ENCODE data around the gene ANXA11.
"Not testable (repeated sequence)": the region's sequence is repeated elsewhere in the genome, so short reads cannot be mapped to it uniquely, and the experiment has no call there.

The ANXA11 gene

GRCh38 chr10:80148166-80148805 lies 57.1 kb downstream of the ANXA11 start:
- no peak for DNase-seq (ENCODE audit: low read depth, low spot score)
- ChIA-PET POLR2A (no interaction called here), CTCF (interaction anchor here (2.3 kb wide), 1 partner anchor 74 kb away, joined by 9 read pairs; no protein-coding TSS in a partner anchor)
- TF ChIP-seq, protein P1, sequence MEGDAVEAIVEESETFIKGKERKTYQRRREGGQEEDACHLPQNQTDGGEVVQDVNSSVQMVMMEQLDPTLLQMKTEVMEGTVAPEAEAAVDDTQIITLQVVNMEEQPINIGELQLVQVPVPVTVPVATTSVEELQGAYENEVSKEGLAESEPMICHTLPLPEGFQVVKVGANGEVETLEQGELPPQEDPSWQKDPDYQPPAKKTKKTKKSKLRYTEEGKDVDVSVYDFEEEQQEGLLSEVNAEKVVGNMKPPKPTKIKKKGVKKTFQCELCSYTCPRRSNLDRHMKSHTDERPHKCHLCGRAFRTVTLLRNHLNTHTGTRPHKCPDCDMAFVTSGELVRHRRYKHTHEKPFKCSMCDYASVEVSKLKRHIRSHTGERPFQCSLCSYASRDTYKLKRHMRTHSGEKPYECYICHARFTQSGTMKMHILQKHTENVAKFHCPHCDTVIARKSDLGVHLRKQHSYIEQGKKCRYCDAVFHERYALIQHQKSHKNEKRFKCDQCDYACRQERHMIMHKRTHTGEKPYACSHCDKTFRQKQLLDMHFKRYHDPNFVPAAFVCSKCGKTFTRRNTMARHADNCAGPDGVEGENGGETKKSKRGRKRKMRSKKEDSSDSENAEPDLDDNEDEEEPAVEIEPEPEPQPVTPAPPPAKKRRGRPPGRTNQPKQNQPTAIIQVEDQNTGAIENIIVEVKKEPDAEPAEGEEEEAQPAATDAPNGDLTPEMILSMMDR (IDR thresholded peaks at IDR 0.05; ENCODE audit: insufficient read depth, low read length, missing control alignments) = no peak
- no peak overlapping the region for H3K4me3 ChIP-seq (ENCODE audit: low read depth, low read length)

- TF ChIP-seq, protein P1 (IDR thresholded peaks at IDR 0.05; ENCODE audit: insufficient read depth, low read length, missing control alignments) = no peak
- POLR2A ChIA-PET = interaction anchor here (0.7 kb wide), 1 partner anchor 85 kb away, joined by 4 read pairs; no protein-coding TSS in a partner anchor
- CTCF ChIA-PET = interaction anchor here (1.1 to 6.4 kb wide), 5 partner anchors 9 to 75 kb away, joined by 3 to 122 read pairs (median 5); no protein-coding TSS in a partner anchor
- DNase-seq (ENCODE audit: low read depth, low spot score) = no peak
- H3K4me3 ChIP-seq (ENCODE audit: low read depth, low read length) = no peak overlapping the region
Measured at GRCh38 chr10:80146918-80147317, 58.4 kb downstream of the ANXA11 start.

- POLR2A ChIA-PET; DNase-seq (ENCODE audit: low read depth, low spot score); H3K4me3 ChIP-seq (ENCODE audit: low read depth, low read length): not testable (repeated sequence)
- CTCF ChIA-PET = interaction anchor here (0.6 to 6.4 kb wide), 10 partner anchors 8 to 106 kb away, joined by 3 to 122 read pairs (median 5); no protein-coding TSS in a partner anchor
Measured at GRCh38 chr10:80145406-80146308, 59.7 kb downstream of the ANXA11 start.

DNA sequence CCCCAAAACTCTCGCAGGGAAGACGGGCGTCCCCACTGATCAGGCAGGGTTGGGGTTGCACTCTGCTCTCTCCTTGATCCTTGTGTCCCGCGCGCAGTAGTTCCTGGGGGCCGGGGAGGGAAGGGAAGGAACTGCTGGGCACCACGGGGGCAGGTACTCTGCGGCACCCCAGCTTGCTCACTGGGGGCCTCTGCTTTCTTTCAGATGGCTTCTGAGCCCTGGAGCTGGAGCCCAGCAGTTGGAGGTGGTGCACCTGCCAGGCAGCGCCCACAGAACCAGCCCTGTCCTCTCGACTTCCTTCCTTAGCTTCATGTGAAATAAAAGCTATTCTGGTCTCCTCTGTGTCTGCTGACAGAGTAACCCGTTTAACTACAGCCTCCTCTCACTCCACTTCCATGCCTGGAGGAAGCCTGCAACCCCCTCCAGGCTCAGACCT lies 60.6 kb downstream of the ANXA11 start:
- CTCF ChIA-PET = interaction anchor here (0.6 to 6.4 kb wide), 20 partner anchors 8 to 116 kb away, joined by 3 to 122 read pairs (median 6); partner anchors contain the start of gene TMEM254
- no peak overlapping the region for H3K4me3 ChIP-seq (ENCODE audit: low read depth, low read length)
- no peak for DNase-seq (ENCODE audit: low read depth, low spot score)
- POLR2A ChIA-PET = no interaction called here
- TF ChIP-seq, protein P1 (IDR thresholded peaks at IDR 0.05; ENCODE audit: insufficient read depth, low read length, missing control alignments) = no peak

- TF ChIP-seq, protein P1 (IDR thresholded peaks at IDR 0.05; ENCODE audit: insufficient read depth, low read length, missing control alignments) = no peak
- DNase-seq (ENCODE audit: low read depth, low spot score) = no peak
- CTCF ChIA-PET = interaction anchor here (0.6 to 6.4 kb wide), 30 partner anchors 9 to 537 kb away, joined by 3 to 122 read pairs (median 5); partner anchors contain the start of genes PLAC9 and TMEM254
- POLR2A ChIA-PET = interaction anchor here (0.8 to 1.0 kb wide), 3 partner anchors 60 to 78 kb away, joined by 3 to 5 read pairs (median 4); no protein-coding TSS in a partner anchor
- H3K4me3 ChIP-seq (ENCODE audit: low read depth, low read length) = no peak overlapping the region; the same call in 1 of the 2 replicates
Measured at GRCh38 chr10:80144067-80144695, 61.2 kb downstream of the ANXA11 start.

DNA sequence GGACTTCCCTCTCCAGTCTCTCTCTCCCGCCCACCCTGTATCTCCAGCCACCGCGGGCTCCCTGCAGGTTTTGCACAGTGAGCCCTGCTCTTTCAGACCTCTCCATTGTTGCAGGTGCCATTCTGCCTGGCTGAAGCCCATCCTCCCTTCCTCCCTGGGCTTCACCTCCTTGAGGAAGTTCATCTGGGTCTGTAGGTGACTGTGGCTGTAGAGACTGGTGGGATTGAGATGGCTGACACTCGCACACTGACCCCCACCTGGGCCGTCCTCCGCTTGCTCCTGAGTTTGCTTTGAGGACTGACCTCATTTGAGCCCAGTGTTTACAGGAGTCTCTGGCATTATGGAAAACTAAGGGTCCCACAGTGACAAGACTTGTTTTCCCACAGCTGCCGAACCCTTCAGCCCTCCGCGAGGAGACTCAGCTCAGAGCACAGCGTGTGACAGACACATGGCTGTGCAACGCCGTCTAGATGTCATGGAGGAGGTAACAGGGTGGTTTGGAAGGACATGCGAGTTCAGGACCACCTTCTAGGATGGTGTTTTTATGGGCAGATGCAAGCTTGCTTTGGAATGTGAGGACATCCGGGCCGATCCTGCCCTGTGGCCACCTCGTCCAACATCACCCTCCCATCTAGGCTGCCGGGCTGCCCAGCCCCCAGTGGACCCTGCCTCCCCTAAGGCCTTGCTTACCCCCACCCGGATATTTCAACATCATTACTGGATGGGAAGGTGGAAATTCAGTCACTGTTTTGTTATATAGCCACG lies 63.5 kb downstream of the ANXA11 start:
- no peak for DNase-seq (ENCODE audit: low read depth, low spot score)
- TF ChIP-seq, protein P1 (IDR thresholded peaks at IDR 0.05; ENCODE audit: insufficient read depth, low read length, missing control alignments) = no peak
- ChIA-PET POLR2A (no interaction called here), CTCF (interaction anchor here (0.8 to 6.4 kb wide), 7 partner anchors 12 to 119 kb away, joined by 3 to 122 read pairs (median 4); no protein-coding TSS in a partner anchor)
- no peak overlapping the region for H3K4me3 ChIP-seq (ENCODE audit: low read depth, low read length)

Measured in AG04449 (cell line).